Vagina (tissue), 2 donors: Measurements from ENCODE around the gene SLC34A2.

Source experiments
- POLR2A ChIP-seq, 2 donors: fragments of 450-650 bp; IDR thresholded peaks; one replicate each; pipeline ENCODE4 v1.6.1; 2017; ENCODE audit warnings: antibody characterized with exemption in 2 of 2, mild to moderate bottlenecking in 2 of 2, moderate library complexity in 2 of 2
- POLR2AphosphoS5 ChIP-seq, 2 donors: sonication (generic); formaldehyde crosslinking; IDR thresholded peaks; one replicate each; pipeline ENCODE4 v1.9.0; 2017; ENCODE audit warnings: antibody characterized with exemption in 2 of 2, mild to moderate bottlenecking in 2 of 2, low read depth in 1 of 2; ENCODE audit not compliant: insufficient read depth in 1 of 2
- TF ChIP-seq, protein P1 (sequence below), 3 experiments: fragments of 450-650 bp in 2 of 3; fragments of 200-600 bp in 1 of 3; sonication (generic) in 1 of 3; IDR thresholded peaks; one replicate each; pipeline ENCODE4 v1.5.1; 2017 to 2019; ENCODE audit warnings: antibody characterized with exemption in 3 of 3, mild to moderate bottlenecking in 2 of 3, moderate library complexity in 2 of 3

DNA sequence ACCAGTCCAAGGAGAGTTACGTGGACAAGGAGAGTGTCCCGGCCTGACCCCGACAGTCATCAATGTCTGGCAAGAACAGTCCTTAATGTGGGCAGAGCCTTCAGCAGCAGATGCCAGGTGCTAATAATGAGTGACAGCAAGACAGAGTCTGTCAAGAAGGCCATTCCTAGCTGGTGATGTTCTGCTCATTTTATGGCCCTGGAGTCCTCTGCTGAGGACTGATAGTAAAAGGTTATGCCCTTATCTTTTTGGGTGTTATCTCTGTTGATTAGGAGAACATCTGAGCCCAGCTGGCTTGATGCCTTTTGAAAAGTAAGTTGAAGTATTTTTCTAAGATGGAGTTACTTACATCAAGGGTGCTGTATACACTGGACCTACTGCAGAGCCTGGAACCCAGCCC is 67.3 kb downstream of the SLC34A2 start:
- no peak for TF ChIP-seq POLR2AphosphoS5 (IDR thresholded peaks at IDR 0.05; ENCODE audit: insufficient read depth in 1 of 2, low read depth in 1 of 2)
- TF ChIP-seq, protein P1, sequence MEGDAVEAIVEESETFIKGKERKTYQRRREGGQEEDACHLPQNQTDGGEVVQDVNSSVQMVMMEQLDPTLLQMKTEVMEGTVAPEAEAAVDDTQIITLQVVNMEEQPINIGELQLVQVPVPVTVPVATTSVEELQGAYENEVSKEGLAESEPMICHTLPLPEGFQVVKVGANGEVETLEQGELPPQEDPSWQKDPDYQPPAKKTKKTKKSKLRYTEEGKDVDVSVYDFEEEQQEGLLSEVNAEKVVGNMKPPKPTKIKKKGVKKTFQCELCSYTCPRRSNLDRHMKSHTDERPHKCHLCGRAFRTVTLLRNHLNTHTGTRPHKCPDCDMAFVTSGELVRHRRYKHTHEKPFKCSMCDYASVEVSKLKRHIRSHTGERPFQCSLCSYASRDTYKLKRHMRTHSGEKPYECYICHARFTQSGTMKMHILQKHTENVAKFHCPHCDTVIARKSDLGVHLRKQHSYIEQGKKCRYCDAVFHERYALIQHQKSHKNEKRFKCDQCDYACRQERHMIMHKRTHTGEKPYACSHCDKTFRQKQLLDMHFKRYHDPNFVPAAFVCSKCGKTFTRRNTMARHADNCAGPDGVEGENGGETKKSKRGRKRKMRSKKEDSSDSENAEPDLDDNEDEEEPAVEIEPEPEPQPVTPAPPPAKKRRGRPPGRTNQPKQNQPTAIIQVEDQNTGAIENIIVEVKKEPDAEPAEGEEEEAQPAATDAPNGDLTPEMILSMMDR (IDR thresholded peaks at IDR 0.05): no peak
- TF ChIP-seq POLR2A (IDR thresholded peaks at IDR 0.05): no peak
